Activated CD4-positive, alpha-beta T cell treated with anti-CD3 and anti-CD28 coated beads, Interleukin-2, Interleukin-6, amounts not matched to agents 100 ng/mL and 50 ng/mL, durations not matched to agents 16 hours and 8 hours (primary cell): Measurements from ENCODE around the gene ST7.
A peak's percentile ranks its signal among the peaks of the same experiment; 100 is the strongest.
"Not testable (repeated sequence)": the region's sequence is repeated elsewhere in the genome, so short reads cannot be mapped to it uniquely, and the experiment has no call there.

ENCODE experiments used
- DNase-seq: peaks from one replicate; pipeline ENCODE4 v3.0.0-alpha.2; 2020

ST7 gene

GRCh38 chr7:116951366-116952292 is 1.7 kb upstream of the ST7 start:
- DNase-seq = no peak

GRCh38 chr7:116952635-116953371 is 498 bp upstream of the ST7 start:
- DNase-seq = no peak

- DNase-seq = peak; percentile 41
These were observed 871 bp downstream of the ST7 start for GRCh38 chr7:116953906-116954838.

- DNase-seq = no peak
These were observed 2.0 kb downstream of the ST7 start for GRCh38 chr7:116955340-116955739.

- DNase-seq = peak; percentile 67
These were observed 2.6 kb downstream of the ST7 start for GRCh38 chr7:116955801-116956476.

- DNase-seq = no peak
These were observed 3.1 kb downstream of the ST7 start for GRCh38 chr7:116956477-116956804.

GRCh38 chr7:116957874-116958273 is 4.6 kb downstream of the ST7 start:
- no peak for DNase-seq

- peak; percentile 23 for DNase-seq
These were observed 8.8 kb downstream of the ST7 start for GRCh38 chr7:116961966-116962673.

GRCh38 chr7:116963234-116963633 is 9.9 kb downstream of the ST7 start:
- no peak for DNase-seq

- no peak for DNase-seq
These were observed 13.3 kb downstream of the ST7 start for GRCh38 chr7:116966601-116967000.

- no peak for DNase-seq
These were observed 14.1 kb downstream of the ST7 start for GRCh38 chr7:116967254-116967922.

- no peak for DNase-seq
These were observed 14.7 kb downstream of the ST7 start for GRCh38 chr7:116967983-116968382.

- no peak for DNase-seq
These were observed 15.3 kb downstream of the ST7 start for GRCh38 chr7:116968631-116969030.

GRCh38 chr7:116969371-116969902 is 16.1 kb downstream of the ST7 start:
- no peak for DNase-seq

GRCh38 chr7:116970238-116970910 is 17.1 kb downstream of the ST7 start:
- DNase-seq = no peak

- DNase-seq = not testable (repeated sequence)
These were observed 17.9 kb downstream of the ST7 start for GRCh38 chr7:116971153-116971552.

- no peak for DNase-seq
These were observed 18.6 kb downstream of the ST7 start for GRCh38 chr7:116971869-116972268.

- DNase-seq = not testable (repeated sequence)
These were observed 21.7 kb downstream of the ST7 start for GRCh38 chr7:116975024-116975423.

GRCh38 chr7:116977172-116977571 is 23.9 kb downstream of the ST7 start:
- no peak for DNase-seq

- DNase-seq = no peak
These were observed 24.7 kb downstream of the ST7 start for GRCh38 chr7:116978006-116978405.
